Measurements from ENCODE around the gene NETO2. TPM values are rescaled to one million over a fixed set of nuclear protein-coding genes. Genes with fewer than 3 reads are reported as not detected.

Gene NETO2
- total and polyA plus RNA-seq, 2 of the 13 experiments (the other 11 are each of a cell fraction or from before 2014, with no cell fraction given) = 8.2 to 13.5 TPM

- TF ChIP-seq ZNF839 (CRISPR knock-in tag; IDR thresholded peaks at IDR 0.05; ENCODE audit: borderline replicate concordance) = no peak
- TF ChIP-seq, protein P1, sequence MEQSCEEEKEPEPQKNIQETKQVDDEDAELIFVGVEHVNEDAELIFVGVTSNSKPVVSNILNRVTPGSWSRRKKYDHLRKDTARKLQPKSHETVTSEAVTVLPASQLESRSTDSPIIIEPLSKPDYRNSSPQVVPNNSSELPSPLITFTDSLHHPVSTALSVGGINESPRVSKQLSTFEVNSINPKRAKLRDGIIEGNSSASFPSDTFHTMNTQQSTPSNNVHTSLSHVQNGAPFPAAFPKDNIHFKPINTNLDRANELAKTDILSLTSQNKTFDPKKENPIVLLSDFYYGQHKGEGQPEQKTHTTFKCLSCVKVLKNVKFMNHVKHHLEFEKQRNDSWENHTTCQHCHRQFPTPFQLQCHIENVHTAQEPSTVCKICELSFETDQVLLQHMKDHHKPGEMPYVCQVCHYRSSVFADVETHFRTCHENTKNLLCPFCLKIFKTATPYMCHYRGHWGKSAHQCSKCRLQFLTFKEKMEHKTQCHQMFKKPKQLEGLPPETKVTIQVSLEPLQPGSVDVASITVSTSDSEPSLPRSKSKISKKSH (CRISPR knock-in tag; IDR thresholded peaks at IDR 0.05; ENCODE audit: borderline replicate concordance) = no peak
- TF ChIP-seq ZMAT3 (CRISPR knock-in tag; conservative IDR thresholded peaks at IDR 0.05) = peak; percentile 71; the same call in 1 of the 2 replicates
- no peak; the same call in 1 of the 2 replicates for TF ChIP-seq HOXD1 (CRISPR knock-in tag; IDR thresholded peaks at IDR 0.05)
- TF ChIP-seq ATRX (CRISPR knock-in tag; IDR thresholded peaks at IDR 0.05; ENCODE audit: borderline replicate concordance) = no peak
- TF ChIP-seq HMGXB3 (CRISPR knock-in tag; IDR thresholded peaks at IDR 0.05; ENCODE audit: borderline replicate concordance) = no peak
- no peak for TF ChIP-seq ASH2L (IDR thresholded peaks at IDR 0.05; ENCODE audit: insufficient read length, low read depth, low read length)
- no peak for TF ChIP-seq HOXA7 (CRISPR knock-in tag; IDR thresholded peaks at IDR 0.05)
- TF ChIP-seq DR1 (CRISPR knock-in tag; IDR thresholded peaks at IDR 0.05) = no peak
- TF ChIP-seq FOSL1 (CRISPR knock-in tag; IDR thresholded peaks at IDR 0.05; ENCODE audit: borderline replicate concordance) = no peak
- no peak for TF ChIP-seq ADNP (CRISPR knock-in tag; IDR thresholded peaks at IDR 0.05)
- TF ChIP-seq ZNF569 (CRISPR knock-in tag; IDR thresholded peaks at IDR 0.05; ENCODE audit: borderline replicate concordance) = no peak
- TF ChIP-seq, protein P2, sequence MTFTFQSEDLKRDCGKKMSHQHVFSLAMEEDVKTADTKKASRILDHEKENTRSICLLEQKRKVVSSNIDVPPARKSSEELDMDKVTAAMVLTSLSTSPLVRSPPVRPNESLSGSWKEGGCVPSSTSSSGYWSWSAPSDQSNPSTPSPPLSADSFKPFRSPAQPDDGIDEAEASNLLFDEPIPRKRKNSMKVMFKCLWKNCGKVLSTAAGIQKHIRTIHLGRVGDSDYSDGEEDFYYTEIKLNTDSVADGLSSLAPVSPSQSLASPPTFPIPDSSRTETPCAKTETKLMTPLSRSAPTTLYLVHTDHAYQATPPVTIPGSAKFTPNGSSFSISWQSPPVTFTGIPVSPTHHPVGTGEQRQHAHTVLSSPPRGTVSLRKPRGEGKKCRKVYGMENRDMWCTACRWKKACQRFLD (CRISPR knock-in tag; IDR thresholded peaks at IDR 0.05; ENCODE audit: borderline replicate concordance) = no peak
- TF ChIP-seq SMC3 (IDR thresholded peaks at IDR 0.05; ENCODE audit: low read length) = no peak; the same call in 1 of the 2 replicates
- TF ChIP-seq, protein P3, sequence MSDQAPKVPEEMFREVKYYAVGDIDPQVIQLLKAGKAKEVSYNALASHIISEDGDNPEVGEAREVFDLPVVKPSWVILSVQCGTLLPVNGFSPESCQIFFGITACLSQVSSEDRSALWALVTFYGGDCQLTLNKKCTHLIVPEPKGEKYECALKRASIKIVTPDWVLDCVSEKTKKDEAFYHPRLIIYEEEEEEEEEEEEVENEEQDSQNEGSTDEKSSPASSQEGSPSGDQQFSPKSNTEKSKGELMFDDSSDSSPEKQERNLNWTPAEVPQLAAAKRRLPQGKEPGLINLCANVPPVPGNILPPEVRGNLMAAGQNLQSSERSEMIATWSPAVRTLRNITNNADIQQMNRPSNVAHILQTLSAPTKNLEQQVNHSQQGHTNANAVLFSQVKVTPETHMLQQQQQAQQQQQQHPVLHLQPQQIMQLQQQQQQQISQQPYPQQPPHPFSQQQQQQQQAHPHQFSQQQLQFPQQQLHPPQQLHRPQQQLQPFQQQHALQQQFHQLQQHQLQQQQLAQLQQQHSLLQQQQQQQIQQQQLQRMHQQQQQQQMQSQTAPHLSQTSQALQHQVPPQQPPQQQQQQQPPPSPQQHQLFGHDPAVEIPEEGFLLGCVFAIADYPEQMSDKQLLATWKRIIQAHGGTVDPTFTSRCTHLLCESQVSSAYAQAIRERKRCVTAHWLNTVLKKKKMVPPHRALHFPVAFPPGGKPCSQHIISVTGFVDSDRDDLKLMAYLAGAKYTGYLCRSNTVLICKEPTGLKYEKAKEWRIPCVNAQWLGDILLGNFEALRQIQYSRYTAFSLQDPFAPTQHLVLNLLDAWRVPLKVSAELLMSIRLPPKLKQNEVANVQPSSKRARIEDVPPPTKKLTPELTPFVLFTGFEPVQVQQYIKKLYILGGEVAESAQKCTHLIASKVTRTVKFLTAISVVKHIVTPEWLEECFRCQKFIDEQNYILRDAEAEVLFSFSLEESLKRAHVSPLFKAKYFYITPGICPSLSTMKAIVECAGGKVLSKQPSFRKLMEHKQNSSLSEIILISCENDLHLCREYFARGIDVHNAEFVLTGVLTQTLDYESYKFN (CRISPR knock-in tag; conservative IDR thresholded peaks at IDR 0.05) = no peak
- TF ChIP-seq FOXK2 (IDR thresholded peaks at IDR 0.05) = no peak
- no peak for TF ChIP-seq MIXL1 (CRISPR knock-in tag; IDR thresholded peaks at IDR 0.05)
Measured at GRCh38 chr16:47142821-47143676, 696 bp downstream of the NETO2 start (continued).

Measured in HepG2 (cell line).